Smooth muscle cell (in vitro differentiated cells): ENCODE measurements around the gene TMA7B. TPM values are rescaled to one million over a fixed set of nuclear protein-coding genes. Genes with fewer than 3 reads are reported as not detected.

Experiments
- DNase-seq: peaks from one replicate; lab custom pipeline; 2025; ENCODE audit not compliant: unreplicated experiment; lab: John Stamatoyannopoulos, UW
- H2AFZ ChIP-seq: fragments of 200-600 bp; sonication (generic); 2 replicates; pipeline ENCODE4 v1.6.0; 2016; ENCODE audit warnings: antibody characterized with exemption, low read depth, mild to moderate bottlenecking
- H3F3A ChIP-seq: fragments of 200-600 bp; sonication (generic); 2 replicates; pipeline ENCODE4 v1.6.0; 2017; ENCODE audit warnings: antibody characterized with exemption, low read depth
- H3K27ac ChIP-seq: fragments of 200-600 bp; sonication (generic); 2 replicates; pipeline ENCODE4 v1.5.1; 2016; ENCODE audit warnings: low read depth, mild to moderate bottlenecking
- H3K27me3 ChIP-seq: fragments of 200-600 bp; sonication (generic); 2 replicates; pipeline ENCODE4 v1.6.1; 2016; ENCODE audit warnings: low read depth, mild to moderate bottlenecking
- H3K36me3 ChIP-seq: fragments of 200-600 bp; sonication (generic); 2 replicates; pipeline ENCODE4 v1.5.1; 2016; ENCODE audit warnings: low read depth
- H3K4me1 ChIP-seq: fragments of 200-600 bp; sonication (generic); 2 replicates; pipeline ENCODE4 v1.5.1; 2016; ENCODE audit warnings: low read depth
- H3K4me2 ChIP-seq: fragments of 200-600 bp; sonication (generic); 2 replicates; pipeline ENCODE4 v1.6.0; 2016; ENCODE audit warnings: mild to moderate bottlenecking
- H3K4me3 ChIP-seq: fragments of 200-600 bp; sonication (generic); 2 replicates; pipeline ENCODE4 v1.5.1; 2016; ENCODE audit warnings: mild to moderate bottlenecking
- H3K79me2 ChIP-seq: fragments of 200-600 bp; sonication (generic); 2 replicates; pipeline ENCODE4 v1.6.0; 2016; ENCODE audit warnings: low read depth, mild to moderate bottlenecking
- H3K9ac ChIP-seq: fragments of 200-600 bp; sonication (generic); 2 replicates; pipeline ENCODE4 v1.6.0; 2016; ENCODE audit warnings: low read depth
- H3K9me3 ChIP-seq: fragments of 200-600 bp; sonication (generic); replicated peaks from 2 replicates; pipeline ENCODE4 v1.5.1; 2016; ENCODE audit warnings: low read depth
- H4K20me1 ChIP-seq: fragments of 200-600 bp; sonication (generic); 2 replicates; pipeline ENCODE4 v1.6.0; 2016; ENCODE audit warnings: low read depth
- CTCF ChIP-seq: fragments of 200-600 bp; sonication (generic); IDR thresholded peaks from 2 replicates; pipeline ENCODE4 v1.5.1; 2017; ENCODE audit warnings: borderline replicate concordance, mild to moderate bottlenecking, antibody characterized with exemption; ENCODE audit not compliant: insufficient read depth, poor library complexity, severe bottlenecking
- whole genome bisulfite sequencing: methylation state at CpG from one replicate; pipeline ENCODE4 v1.1.7; 2016; ENCODE audit warnings: low lambda C conversion rate; 5-methylcytosine and 5-hydroxymethylcytosine counted together
- polyA plus RNA-seq: library from polyadenylated mRNA; unstranded; fragments of >200 nt; fragmentation: Nextera tagmentation; extraction: Ambion mirVana; gene quantifications from 2 replicates; pipeline ENCODE4 v1.2.1, GENCODE V29; 2016
- total RNA-seq: library from RNA; depleted of rRNA; stranded (reverse); fragments of >200 nt; gene quantifications from 2 replicates; pipeline ENCODE4 v1.2.3, GENCODE V29; 2014

Gene TMA7B
- total and polyA plus RNA-seq, 2 experiments from 2014 or later, result not detected

GRCh38 chr22:39989633-39990032 is 29.4 kb downstream of the TMA7B start:
- no peak for DNase-seq
- Histone ChIP-seq H3K27ac (no peak overlapping the region), H3K4me3 (no peak overlapping the region), H2AFZ (no peak overlapping the region), H3K79me2 (no peaks in the 10 kb centered on the region), H3K4me2 (no peak overlapping the region), H4K20me1 (no peaks in the 10 kb centered on the region), H3K9ac (no peak overlapping the region), H3K27me3 (peaks cover 35% of the 10 kb centered on the region), H3F3A (no peaks in the 10 kb centered on the region), H3K9me3 (no peaks in the 10 kb centered on the region), H3K4me1 (no peaks in the 10 kb centered on the region), H3K36me3 (no peaks in the 10 kb centered on the region)
- 90% methylated on average over 7 of the region's 7 CpGs for WGBS
- TF ChIP-seq CTCF, result no peak

- TF ChIP-seq CTCF, result no peak
- H3K27me3 ChIP-seq, result peaks cover 41% of the 10 kb centered on the region
- no peaks in the 10 kb centered on the region for H3K36me3 ChIP-seq
- H3K27ac ChIP-seq, result no peak overlapping the region
- peaks cover 6% of the 10 kb centered on the region for H3K4me1 ChIP-seq
- H3K9ac ChIP-seq, result no peak overlapping the region
- H3K4me2 ChIP-seq, result no peak overlapping the region
- H3K9me3 ChIP-seq, result no peaks in the 10 kb centered on the region
- no peak overlapping the region for H2AFZ ChIP-seq
- WGBS, result 92% methylated on average over 3 of the region's 3 CpGs
- no peaks in the 10 kb centered on the region for H3F3A ChIP-seq
- no peaks in the 10 kb centered on the region for H4K20me1 ChIP-seq
- H3K4me3 ChIP-seq, result no peak overlapping the region
- no peak for DNase-seq
- H3K79me2 ChIP-seq, result no peaks in the 10 kb centered on the region
Observed at GRCh38 chr22:39990686-39991085, 30.5 kb downstream of the TMA7B start.

- H3K27ac ChIP-seq, result no peak overlapping the region
- DNase-seq, result no peak
- H4K20me1 ChIP-seq, result no peaks in the 10 kb centered on the region
- H3K79me2 ChIP-seq, result no peaks in the 10 kb centered on the region
- H3K4me1 ChIP-seq, result peaks cover 7% of the 10 kb centered on the region
- H3K9me3 ChIP-seq, result no peaks in the 10 kb centered on the region
- no peak overlapping the region for H3K9ac ChIP-seq
- H3K4me2 ChIP-seq, result no peak overlapping the region
- no peak for TF ChIP-seq CTCF
- peaks cover 4% of the 10 kb centered on the region for H3F3A ChIP-seq
- H3K4me3 ChIP-seq, result no peak overlapping the region
- H2AFZ ChIP-seq, result no peak overlapping the region
- 94% methylated on average over 9 of the region's 9 CpGs for WGBS
- H3K27me3 ChIP-seq, result peaks cover 44% of the 10 kb centered on the region
- no peaks in the 10 kb centered on the region for H3K36me3 ChIP-seq
Observed at GRCh38 chr22:39991159-39991860, 31.1 kb downstream of the TMA7B start.
